ENCODE results near the gene LRRC25. TPM values are rescaled to one million over a fixed set of nuclear protein-coding genes. Genes with fewer than 3 reads are reported as not detected.
A peak's percentile ranks its signal among the peaks of the same experiment; 100 is the strongest.
"Not testable (repeated sequence)": the region's sequence is repeated elsewhere in the genome, so short reads cannot be mapped to it uniquely, and the experiment has no call there.

Gene LRRC25
- total RNA-seq, 1 experiment from 2014 or later: not detected

DNA sequence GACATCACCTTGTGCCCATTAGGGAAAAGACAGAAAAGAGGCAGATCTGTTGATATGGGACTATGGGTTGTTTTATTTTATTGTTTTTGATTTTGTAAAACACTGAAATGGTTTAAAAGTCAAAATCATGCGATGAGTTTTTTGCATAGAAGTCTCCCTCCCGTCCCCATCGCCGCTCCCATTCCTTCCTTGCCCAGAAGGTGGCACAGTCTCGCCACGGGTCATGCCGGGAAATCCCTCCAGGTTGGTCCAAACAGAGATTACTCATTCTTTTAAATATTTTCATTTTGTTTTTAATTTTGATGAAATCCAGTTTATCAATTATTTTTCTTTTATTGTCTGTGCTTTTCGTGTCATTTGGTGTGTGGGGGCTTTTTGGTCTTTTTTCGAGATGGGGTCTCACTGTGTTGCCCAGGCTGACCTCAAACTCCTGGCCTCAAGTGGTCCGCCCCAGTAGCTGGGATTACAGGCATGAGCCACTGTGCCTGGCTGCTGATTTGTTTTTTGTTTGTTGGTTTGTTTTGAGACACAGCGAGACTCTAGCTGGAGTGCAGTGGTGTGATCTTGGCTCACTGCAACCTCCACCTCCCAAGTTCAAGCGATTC is 47.8 kb downstream of the LRRC25 start:
- H3K27ac Mint-ChIP-seq (ENCODE audit: unreplicated experiment): no peak overlapping the region
- H3K9me3 Mint-ChIP-seq (ENCODE audit: unreplicated experiment): no peaks in the 10 kb centered on the region
- H3K27me3 Mint-ChIP-seq (ENCODE audit: insufficient read depth, unreplicated experiment): no peaks in the 10 kb centered on the region
- no TSS peak for BruUV-seq (replicated peaks)
- peaks cover 14% of the 10 kb centered on the region for H3K4me1 Mint-ChIP-seq (ENCODE audit: low read depth, unreplicated experiment)
- no peak overlapping the region for H3K4me3 ChIP-seq (ENCODE audit: low read depth, low read length)
- no peaks in the 10 kb centered on the region for H3K27me3 ChIP-seq (replicated peaks; ENCODE audit: control insufficient read depth, insufficient read depth, low read length)
- peaks cover 11% of the 10 kb centered on the region for H3K36me3 Mint-ChIP-seq (ENCODE audit: insufficient read depth, unreplicated experiment)
- peak; percentile 50 to 73 for DNase-seq
- no peak overlapping the region for H3K4me3 Mint-ChIP-seq (ENCODE audit: unreplicated experiment)
- peaks cover 2% of the 10 kb centered on the region; the same call in 1 of the 2 replicates for H3K36me3 ChIP-seq (ENCODE audit: control insufficient read depth, insufficient read depth, low read length)
- H3K9me3 ChIP-seq: no peaks in the 10 kb centered on the region
- ChIA-PET CTCF (interaction anchor here (0.6 to 2.3 kb wide), 10 partner anchors 21 to 70 kb away, joined by 3 to 14 read pairs (median 4); partner anchors contain the start of genes GDF15 and SSBP4), POLR2A (no interaction called here)
- intact Hi-C loops (cut with micrococcal nuclease; ENCODE audit: unreplicated experiment): loop anchor here (1.0 kb wide), 1 partner anchor 61 kb away; no protein-coding TSS in a partner anchor
- H3K4me1 ChIP-seq: no peaks in the 10 kb centered on the region
- TF ChIP-seq, protein P1, sequence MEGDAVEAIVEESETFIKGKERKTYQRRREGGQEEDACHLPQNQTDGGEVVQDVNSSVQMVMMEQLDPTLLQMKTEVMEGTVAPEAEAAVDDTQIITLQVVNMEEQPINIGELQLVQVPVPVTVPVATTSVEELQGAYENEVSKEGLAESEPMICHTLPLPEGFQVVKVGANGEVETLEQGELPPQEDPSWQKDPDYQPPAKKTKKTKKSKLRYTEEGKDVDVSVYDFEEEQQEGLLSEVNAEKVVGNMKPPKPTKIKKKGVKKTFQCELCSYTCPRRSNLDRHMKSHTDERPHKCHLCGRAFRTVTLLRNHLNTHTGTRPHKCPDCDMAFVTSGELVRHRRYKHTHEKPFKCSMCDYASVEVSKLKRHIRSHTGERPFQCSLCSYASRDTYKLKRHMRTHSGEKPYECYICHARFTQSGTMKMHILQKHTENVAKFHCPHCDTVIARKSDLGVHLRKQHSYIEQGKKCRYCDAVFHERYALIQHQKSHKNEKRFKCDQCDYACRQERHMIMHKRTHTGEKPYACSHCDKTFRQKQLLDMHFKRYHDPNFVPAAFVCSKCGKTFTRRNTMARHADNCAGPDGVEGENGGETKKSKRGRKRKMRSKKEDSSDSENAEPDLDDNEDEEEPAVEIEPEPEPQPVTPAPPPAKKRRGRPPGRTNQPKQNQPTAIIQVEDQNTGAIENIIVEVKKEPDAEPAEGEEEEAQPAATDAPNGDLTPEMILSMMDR (IDR thresholded peaks at IDR 0.05; ENCODE audit: insufficient read depth in 1 of 2, low read depth in 1 of 2, low read length in 1 of 2, severe bottlenecking in 1 of 2, unreplicated experiment in 1 of 2): peak; percentile 81 to 85

DNA sequence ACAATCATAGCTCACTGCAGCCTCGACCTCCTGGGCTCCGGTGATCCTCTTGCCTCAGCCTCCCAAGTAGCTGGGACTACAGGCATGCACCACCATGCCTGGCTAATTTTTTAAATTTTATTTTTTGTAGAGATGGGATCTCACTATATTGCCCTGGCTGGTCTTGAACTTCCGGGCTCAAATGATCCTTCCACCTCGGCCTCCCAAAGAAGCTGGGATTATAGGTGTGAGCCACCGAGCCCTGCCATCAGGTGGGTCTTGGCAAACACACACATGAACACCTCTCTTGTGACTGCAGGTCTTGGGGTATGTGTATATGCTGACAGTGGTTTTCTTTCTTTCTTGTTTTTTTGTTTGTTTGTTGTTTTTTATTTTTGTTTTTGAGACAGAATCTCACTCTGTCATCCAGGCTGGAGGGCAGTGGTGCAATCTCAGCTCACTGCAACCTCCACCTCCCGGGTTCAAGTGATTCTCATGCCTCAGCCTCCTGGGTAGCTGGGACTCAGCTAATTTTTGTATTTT is 48.5 kb downstream of the LRRC25 start:
- H3K27ac Mint-ChIP-seq (ENCODE audit: unreplicated experiment); H3K27me3 ChIP-seq (replicated peaks; ENCODE audit: control insufficient read depth, insufficient read depth, low read length); DNase-seq; H3K4me3 Mint-ChIP-seq (ENCODE audit: unreplicated experiment); H3K36me3 ChIP-seq (ENCODE audit: control insufficient read depth, insufficient read depth, low read length); H3K9me3 ChIP-seq; BruUV-seq (replicated peaks); H3K27me3 Mint-ChIP-seq (ENCODE audit: insufficient read depth, unreplicated experiment); H3K4me3 ChIP-seq (ENCODE audit: low read depth, low read length); POLR2A ChIA-PET; H3K4me1 ChIP-seq; H3K9me3 Mint-ChIP-seq (ENCODE audit: unreplicated experiment): not testable (repeated sequence)
- peaks cover 14% of the 10 kb centered on the region for H3K4me1 Mint-ChIP-seq (ENCODE audit: low read depth, unreplicated experiment)
- peaks cover 14% of the 10 kb centered on the region for H3K36me3 Mint-ChIP-seq (ENCODE audit: insufficient read depth, unreplicated experiment)
- intact Hi-C loops (cut with micrococcal nuclease; ENCODE audit: unreplicated experiment): loop anchor here (1.0 kb wide), 1 partner anchor 61 kb away; no protein-coding TSS in a partner anchor
- CTCF ChIA-PET: interaction anchor here (0.6 to 2.3 kb wide), 7 partner anchors 31 to 70 kb away, joined by 3 to 14 read pairs (median 4); partner anchors contain the start of gene SSBP4

DNA sequence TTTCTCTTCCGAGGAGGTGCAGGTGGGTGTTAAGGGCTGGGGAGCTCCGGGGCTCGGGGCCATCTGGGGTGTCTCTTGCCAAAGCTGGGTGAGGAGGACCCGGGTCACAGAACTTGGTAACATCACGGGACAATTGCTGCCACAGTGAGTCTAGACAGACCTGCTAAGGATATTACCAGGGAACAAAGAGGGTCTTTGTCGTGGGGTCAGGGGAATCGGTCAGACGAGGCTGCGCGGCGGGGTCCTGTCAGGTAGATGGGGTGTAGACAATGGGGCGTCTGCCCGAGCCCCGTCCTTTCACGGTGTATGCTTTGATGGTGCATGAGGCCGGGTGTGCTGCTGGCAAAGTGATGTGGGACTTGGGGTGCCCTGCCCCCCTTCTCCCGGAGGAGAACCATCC is 49.3 kb downstream of the LRRC25 start:
- Mint-ChIP-seq H3K27me3 (ENCODE audit: insufficient read depth, unreplicated experiment) (no peaks in the 10 kb centered on the region), H3K4me3 (ENCODE audit: unreplicated experiment) (no peak overlapping the region), H3K4me1 (ENCODE audit: low read depth, unreplicated experiment) (peaks cover 14% of the 10 kb centered on the region), H3K9me3 (ENCODE audit: unreplicated experiment) (no peaks in the 10 kb centered on the region), H3K27ac (ENCODE audit: unreplicated experiment) (peak overlapping the region; percentile 46), H3K36me3 (ENCODE audit: insufficient read depth, unreplicated experiment) (peaks cover 21% of the 10 kb centered on the region)
- Histone ChIP-seq H3K9me3 (no peaks in the 10 kb centered on the region), H3K36me3 (ENCODE audit: control insufficient read depth, insufficient read depth, low read length) (peaks cover 3% of the 10 kb centered on the region; the same call in 1 of the 2 replicates), H3K4me3 (ENCODE audit: low read depth, low read length) (no peak overlapping the region), H3K4me1 (no peaks in the 10 kb centered on the region), H3K27me3 (replicated peaks; ENCODE audit: control insufficient read depth, insufficient read depth, low read length) (no peaks in the 10 kb centered on the region)
- no TSS peak for BruUV-seq (replicated peaks)
- intact Hi-C loops (cut with micrococcal nuclease; ENCODE audit: unreplicated experiment): no loop called here
- POLR2A ChIA-PET: no interaction called here
- TF ChIP-seq, protein P1 (IDR thresholded peaks at IDR 0.05; ENCODE audit: insufficient read depth in 1 of 2, low read depth in 1 of 2, low read length in 1 of 2, severe bottlenecking in 1 of 2, unreplicated experiment in 1 of 2): no peak
- DNase-seq: no peak
- CTCF ChIA-PET: interaction anchor here (1.5 kb wide), 1 partner anchor 42 kb away, joined by 4 read pairs; no protein-coding TSS in a partner anchor

Data from Caco-2 (cell line).